Smooth muscle cell (in vitro differentiated cells): ENCODE data around the gene AVPR1A. TPM values are rescaled to one million over a fixed set of nuclear protein-coding genes. Genes with fewer than 3 reads are reported as not detected.

ENCODE experiments used
- DNase-seq: peaks from one replicate; lab custom pipeline; 2025; ENCODE audit not compliant: unreplicated experiment; lab: John Stamatoyannopoulos, UW
- H2AFZ ChIP-seq: fragments of 200-600 bp; sonication (generic); 2 replicates; pipeline ENCODE4 v1.6.0; 2016; ENCODE audit warnings: antibody characterized with exemption, low read depth, mild to moderate bottlenecking
- H3F3A ChIP-seq: fragments of 200-600 bp; sonication (generic); 2 replicates; pipeline ENCODE4 v1.6.0; 2017; ENCODE audit warnings: antibody characterized with exemption, low read depth
- H3K27ac ChIP-seq: fragments of 200-600 bp; sonication (generic); 2 replicates; pipeline ENCODE4 v1.5.1; 2016; ENCODE audit warnings: low read depth, mild to moderate bottlenecking
- H3K27me3 ChIP-seq: fragments of 200-600 bp; sonication (generic); 2 replicates; pipeline ENCODE4 v1.6.1; 2016; ENCODE audit warnings: low read depth, mild to moderate bottlenecking
- H3K36me3 ChIP-seq: fragments of 200-600 bp; sonication (generic); 2 replicates; pipeline ENCODE4 v1.5.1; 2016; ENCODE audit warnings: low read depth
- H3K4me1 ChIP-seq: fragments of 200-600 bp; sonication (generic); 2 replicates; pipeline ENCODE4 v1.5.1; 2016; ENCODE audit warnings: low read depth
- H3K4me2 ChIP-seq: fragments of 200-600 bp; sonication (generic); 2 replicates; pipeline ENCODE4 v1.6.0; 2016; ENCODE audit warnings: mild to moderate bottlenecking
- H3K4me3 ChIP-seq: fragments of 200-600 bp; sonication (generic); 2 replicates; pipeline ENCODE4 v1.5.1; 2016; ENCODE audit warnings: mild to moderate bottlenecking
- H3K79me2 ChIP-seq: fragments of 200-600 bp; sonication (generic); 2 replicates; pipeline ENCODE4 v1.6.0; 2016; ENCODE audit warnings: low read depth, mild to moderate bottlenecking
- H3K9ac ChIP-seq: fragments of 200-600 bp; sonication (generic); 2 replicates; pipeline ENCODE4 v1.6.0; 2016; ENCODE audit warnings: low read depth
- H3K9me3 ChIP-seq: fragments of 200-600 bp; sonication (generic); replicated peaks from 2 replicates; pipeline ENCODE4 v1.5.1; 2016; ENCODE audit warnings: low read depth
- H4K20me1 ChIP-seq: fragments of 200-600 bp; sonication (generic); 2 replicates; pipeline ENCODE4 v1.6.0; 2016; ENCODE audit warnings: low read depth
- WGBS: methylation state at CpG from one replicate; pipeline ENCODE4 v1.1.7; 2016; ENCODE audit warnings: low lambda C conversion rate; 5-methylcytosine and 5-hydroxymethylcytosine counted together
- polyA plus RNA-seq: library from polyadenylated mRNA; unstranded; fragments of >200 nt; fragmentation: Nextera tagmentation; extraction: Ambion mirVana; gene quantifications from 2 replicates; pipeline ENCODE4 v1.2.1, GENCODE V29; 2016
- total RNA-seq: library from RNA; depleted of rRNA; stranded (reverse); fragments of >200 nt; gene quantifications from 2 replicates; pipeline ENCODE4 v1.2.3, GENCODE V29; 2014
- TF ChIP-seq, protein P1 (sequence below): fragments of 200-600 bp; sonication (generic); IDR thresholded peaks from 2 replicates; pipeline ENCODE4 v1.5.1; 2017; ENCODE audit warnings: borderline replicate concordance, mild to moderate bottlenecking, antibody characterized with exemption; ENCODE audit not compliant: insufficient read depth, poor library complexity, severe bottlenecking

AVPR1A gene
- total and polyA plus RNA-seq, 2 experiments from 2014 or later: not detected

DNA sequence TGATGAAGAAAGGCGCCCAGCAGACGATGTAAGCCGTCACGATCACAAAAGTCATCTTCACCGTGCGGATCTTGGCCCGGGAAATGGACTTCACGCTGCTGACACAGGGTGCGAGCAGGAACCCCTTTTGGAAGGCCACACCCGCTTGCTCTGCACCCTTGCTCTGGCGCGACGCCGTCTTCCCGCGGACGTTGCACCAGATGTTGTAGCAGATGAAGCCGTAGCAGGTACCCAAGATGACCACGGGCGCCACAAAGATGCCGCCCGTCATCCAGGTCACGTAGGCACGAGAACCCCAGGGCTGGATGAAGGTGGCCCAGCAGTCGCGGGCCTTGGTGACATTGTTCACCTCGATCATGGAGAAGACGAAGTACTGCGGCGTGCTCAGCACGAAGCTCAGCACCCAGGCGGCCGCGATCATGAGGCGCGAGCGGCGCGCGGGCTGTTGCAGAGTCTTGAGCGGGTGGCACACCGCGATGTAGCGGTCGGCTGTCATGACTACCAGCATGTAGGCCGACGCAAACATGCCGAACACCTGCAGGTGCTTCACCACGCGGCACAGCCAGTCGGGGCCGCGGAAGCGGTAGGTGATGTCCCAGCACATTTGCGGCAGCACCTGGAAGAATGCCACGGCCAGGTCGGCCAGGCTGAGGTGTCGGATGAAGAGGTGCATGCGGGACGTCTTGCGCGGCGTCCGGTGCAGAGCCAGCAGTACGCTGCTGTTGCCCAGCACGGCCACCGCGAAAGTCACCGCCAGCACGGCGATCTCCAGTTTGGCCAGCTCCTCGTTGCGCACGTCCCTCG lies 890 bp downstream of the AVPR1A start:
- H4K20me1 ChIP-seq: no peaks in the 10 kb centered on the region
- no peaks in the 10 kb centered on the region for H3K36me3 ChIP-seq
- peaks cover 11% of the 10 kb centered on the region for H3K4me1 ChIP-seq
- H3K27ac ChIP-seq: no peak overlapping the region
- H3K9me3 ChIP-seq: no peaks in the 10 kb centered on the region
- WGBS: 10% methylated on average over 75 of the region's 75 CpGs
- H3K4me3 ChIP-seq: peak overlapping the region; percentile 44
- DNase-seq: no peak
- TF ChIP-seq, protein P1, sequence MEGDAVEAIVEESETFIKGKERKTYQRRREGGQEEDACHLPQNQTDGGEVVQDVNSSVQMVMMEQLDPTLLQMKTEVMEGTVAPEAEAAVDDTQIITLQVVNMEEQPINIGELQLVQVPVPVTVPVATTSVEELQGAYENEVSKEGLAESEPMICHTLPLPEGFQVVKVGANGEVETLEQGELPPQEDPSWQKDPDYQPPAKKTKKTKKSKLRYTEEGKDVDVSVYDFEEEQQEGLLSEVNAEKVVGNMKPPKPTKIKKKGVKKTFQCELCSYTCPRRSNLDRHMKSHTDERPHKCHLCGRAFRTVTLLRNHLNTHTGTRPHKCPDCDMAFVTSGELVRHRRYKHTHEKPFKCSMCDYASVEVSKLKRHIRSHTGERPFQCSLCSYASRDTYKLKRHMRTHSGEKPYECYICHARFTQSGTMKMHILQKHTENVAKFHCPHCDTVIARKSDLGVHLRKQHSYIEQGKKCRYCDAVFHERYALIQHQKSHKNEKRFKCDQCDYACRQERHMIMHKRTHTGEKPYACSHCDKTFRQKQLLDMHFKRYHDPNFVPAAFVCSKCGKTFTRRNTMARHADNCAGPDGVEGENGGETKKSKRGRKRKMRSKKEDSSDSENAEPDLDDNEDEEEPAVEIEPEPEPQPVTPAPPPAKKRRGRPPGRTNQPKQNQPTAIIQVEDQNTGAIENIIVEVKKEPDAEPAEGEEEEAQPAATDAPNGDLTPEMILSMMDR: no peak
- H3K4me2 ChIP-seq: peak overlapping the region; percentile 85
- H3K79me2 ChIP-seq: no peaks in the 10 kb centered on the region
- no peak overlapping the region for H2AFZ ChIP-seq
- peaks cover 75% of the 10 kb centered on the region for H3K27me3 ChIP-seq
- no peaks in the 10 kb centered on the region for H3F3A ChIP-seq
- H3K9ac ChIP-seq: no peak overlapping the region

DNA sequence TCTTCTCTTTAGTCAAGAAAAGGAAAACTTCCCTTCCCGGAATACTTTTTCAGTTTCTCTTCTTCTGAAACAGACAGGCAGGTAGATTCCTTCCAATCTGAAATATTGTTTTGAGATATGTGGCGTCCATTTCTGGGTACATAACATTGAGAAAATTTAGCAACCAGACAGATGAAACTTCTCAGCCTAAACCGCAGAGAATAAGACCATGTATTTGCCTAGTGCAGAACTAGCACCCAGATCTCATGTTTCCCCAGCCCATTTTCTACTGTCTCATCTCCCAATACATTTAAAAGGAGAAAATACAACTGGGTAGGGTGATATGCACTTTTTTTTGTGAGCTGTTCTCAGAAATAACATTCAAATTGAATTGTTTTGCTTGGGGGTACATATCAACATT lies 6.4 kb downstream of the AVPR1A start:
- Histone ChIP-seq H2AFZ (no peak overlapping the region), H3K27me3 (peaks cover 45% of the 10 kb centered on the region), H3K9me3 (no peaks in the 10 kb centered on the region), H3F3A (no peaks in the 10 kb centered on the region), H3K27ac (no peak overlapping the region), H3K9ac (no peak overlapping the region), H3K4me3 (no peak overlapping the region), H4K20me1 (no peaks in the 10 kb centered on the region), H3K36me3 (no peaks in the 10 kb centered on the region), H3K4me1 (no peaks in the 10 kb centered on the region), H3K4me2 (no peak overlapping the region), H3K79me2 (no peaks in the 10 kb centered on the region)
- TF ChIP-seq, protein P1: no peak
- no peak for DNase-seq
- 87% methylated on average over 3 of the region's 3 CpGs for WGBS

DNA sequence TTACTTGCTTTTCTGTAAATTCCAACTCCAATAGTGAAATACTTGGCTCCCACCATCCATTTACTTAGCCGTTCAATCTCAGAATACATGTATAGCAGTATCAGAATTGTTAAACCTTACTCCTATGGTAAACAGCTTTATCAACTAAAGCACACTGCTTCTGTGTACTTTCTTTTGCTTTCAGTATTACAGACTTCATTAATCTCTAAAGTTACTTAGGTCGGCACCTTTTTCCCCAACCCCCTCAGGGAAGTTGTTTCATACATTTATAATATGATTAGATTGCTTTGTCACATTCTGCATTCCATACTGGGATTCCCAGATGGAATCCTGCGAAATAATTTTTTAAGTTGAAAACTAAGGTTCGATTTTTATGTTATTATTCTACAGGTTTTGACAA lies 12.5 kb downstream of the AVPR1A start:
- no peaks in the 10 kb centered on the region for H3K36me3 ChIP-seq
- no peak overlapping the region for H3K4me2 ChIP-seq
- no peak overlapping the region for H3K9ac ChIP-seq
- no peaks in the 10 kb centered on the region for H4K20me1 ChIP-seq
- H3K27ac ChIP-seq: no peak overlapping the region
- 83% methylated on average over 4 of the region's 4 CpGs for WGBS
- no peak overlapping the region for H2AFZ ChIP-seq
- no peaks in the 10 kb centered on the region for H3K9me3 ChIP-seq
- no peaks in the 10 kb centered on the region for H3F3A ChIP-seq
- H3K79me2 ChIP-seq: no peaks in the 10 kb centered on the region
- TF ChIP-seq, protein P1: no peak
- H3K4me1 ChIP-seq: no peaks in the 10 kb centered on the region
- no peak overlapping the region for H3K4me3 ChIP-seq
- DNase-seq: no peak
- peaks cover 6% of the 10 kb centered on the region for H3K27me3 ChIP-seq

DNA sequence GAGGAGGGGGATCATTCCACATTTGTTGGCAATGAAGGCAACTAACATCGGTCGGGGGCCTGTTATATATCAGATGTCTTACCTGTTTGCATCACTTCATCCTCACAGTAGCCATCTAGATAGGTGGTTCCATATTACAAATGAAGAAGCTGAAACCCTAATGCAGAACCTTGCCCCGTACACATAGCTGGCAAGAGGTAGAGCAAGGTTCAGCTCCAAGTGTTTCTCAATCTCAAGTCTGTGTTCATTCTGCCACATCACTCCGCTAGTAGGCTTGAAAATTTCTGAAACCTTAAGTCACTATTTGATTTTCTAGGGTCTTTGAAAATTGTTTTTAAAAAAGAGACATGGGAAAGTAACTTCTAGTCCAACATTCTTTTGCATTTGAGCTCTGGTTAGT lies 17.0 kb downstream of the AVPR1A start:
- no peaks in the 10 kb centered on the region for H3K9me3 ChIP-seq
- no peak overlapping the region for H2AFZ ChIP-seq
- DNase-seq: no peak
- no peaks in the 10 kb centered on the region for H3K79me2 ChIP-seq
- no peaks in the 10 kb centered on the region for H3K4me1 ChIP-seq
- H3F3A ChIP-seq: no peaks in the 10 kb centered on the region
- H3K4me3 ChIP-seq: no peak overlapping the region
- no peak overlapping the region for H3K27ac ChIP-seq
- H3K4me2 ChIP-seq: no peak overlapping the region
- H4K20me1 ChIP-seq: no peaks in the 10 kb centered on the region
- WGBS: 94% methylated on average over 4 of the region's 4 CpGs
- H3K9ac ChIP-seq: no peak overlapping the region
- H3K36me3 ChIP-seq: no peaks in the 10 kb centered on the region
- no peaks in the 10 kb centered on the region for H3K27me3 ChIP-seq
- TF ChIP-seq, protein P1: no peak
